GM19351 (cell line): ENCODE results near the gene COL27A1.

Experiments used
- ATAC-seq: cut with Tn5 transposase; IDR thresholded peaks from one replicate; pipeline ENCODE4 v1.9.1; 2021; ENCODE audit warnings: mild to moderate bottlenecking, moderate library complexity; ENCODE audit not compliant: unreplicated experiment

The COL27A1 gene

GRCh38 chr9:114238891-114239875, 83.8 kb downstream of the COL27A1 start:
- ATAC-seq: no peak

GRCh38 chr9:114240216-114240615, 84.9 kb downstream of the COL27A1 start:
- no peak for ATAC-seq

- ATAC-seq: no peak
Observed at GRCh38 chr9:114240647-114241558, 85.6 kb downstream of the COL27A1 start.

- no peak for ATAC-seq
Observed at GRCh38 chr9:114242837-114243236, 87.5 kb downstream of the COL27A1 start.

GRCh38 chr9:114243240-114243639, 87.9 kb downstream of the COL27A1 start:
- ATAC-seq: no peak

GRCh38 chr9:114244570-114244969, 89.2 kb downstream of the COL27A1 start:
- ATAC-seq: no peak

- no peak for ATAC-seq
Observed at GRCh38 chr9:114246558-114246957, 91.2 kb downstream of the COL27A1 start.

- no peak for ATAC-seq
Observed at GRCh38 chr9:114247077-114247476, 91.7 kb downstream of the COL27A1 start.

- no peak for ATAC-seq
Observed at GRCh38 chr9:114247491-114247890, 92.2 kb downstream of the COL27A1 start.

- no peak for ATAC-seq
Observed at GRCh38 chr9:114248299-114248707, 93.0 kb downstream of the COL27A1 start.

- no peak for ATAC-seq
Observed at GRCh38 chr9:114249424-114250234, 94.3 kb downstream of the COL27A1 start.

- ATAC-seq: no peak
Observed at GRCh38 chr9:114250235-114250568, 94.9 kb downstream of the COL27A1 start.

GRCh38 chr9:114250648-114251047, 95.3 kb downstream of the COL27A1 start:
- no peak for ATAC-seq

GRCh38 chr9:114252394-114252793, 97.1 kb downstream of the COL27A1 start:
- ATAC-seq: no peak

- no peak for ATAC-seq
Observed at GRCh38 chr9:114256827-114257328, 101.5 kb downstream of the COL27A1 start.

GRCh38 chr9:114258218-114258617, 102.9 kb downstream of the COL27A1 start:
- ATAC-seq: no peak

- no peak for ATAC-seq
Observed at GRCh38 chr9:114258866-114259797, 103.8 kb downstream of the COL27A1 start.

- no peak for ATAC-seq
Observed at GRCh38 chr9:114259798-114260523, 104.6 kb downstream of the COL27A1 start.

GRCh38 chr9:114261026-114261425, 105.7 kb downstream of the COL27A1 start:
- no peak for ATAC-seq
